NCI-H524 (cell line): Measurements from ENCODE around the gene BRD8.
"Not testable (repeated sequence)": the region's sequence is repeated elsewhere in the genome, so short reads cannot be mapped to it uniquely, and the experiment has no call there.

Experiments used
- DNase-seq, 2 experiments: peaks; one replicate each; lab custom pipeline; 2025; lab: John Stamatoyannopoulos, UW

Gene BRD8

DNA sequence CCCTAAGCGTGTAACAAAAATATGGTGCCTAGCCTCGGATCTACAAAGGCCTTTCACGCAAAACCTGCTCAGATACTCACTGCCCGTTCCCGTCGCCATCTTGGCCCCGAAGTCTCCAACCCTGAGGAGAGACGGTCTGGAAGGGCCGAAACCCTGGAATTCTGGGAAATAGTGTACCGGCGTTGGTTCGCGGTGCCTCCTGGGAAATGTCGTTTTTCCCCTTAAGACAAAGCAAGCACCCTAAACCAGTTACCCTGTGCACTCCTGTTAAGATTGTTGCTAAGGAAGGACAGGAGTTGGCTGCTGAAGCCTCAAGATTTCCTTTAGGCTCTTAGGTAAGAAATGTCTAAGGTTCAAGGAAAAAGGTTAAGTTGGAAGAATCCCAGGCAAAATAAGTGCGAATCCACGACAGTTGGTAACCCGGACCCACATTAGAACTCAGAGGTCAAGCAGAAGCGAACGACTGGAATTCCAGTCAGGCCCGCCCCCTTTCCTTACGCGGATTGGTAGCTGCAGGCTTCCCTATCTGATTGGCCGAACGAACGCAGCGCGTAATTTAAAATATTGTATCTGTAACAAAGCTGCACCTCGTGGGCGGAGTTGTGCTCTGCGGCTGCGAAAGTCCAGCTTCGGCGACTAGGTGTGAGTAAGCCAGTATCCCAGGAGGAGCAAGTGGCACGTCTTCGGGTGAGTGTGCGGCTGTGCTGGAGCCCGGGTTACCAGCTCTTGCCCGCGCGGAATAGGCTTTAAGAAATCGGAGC is at the start of gene BRD8, which contains the start of gene KIF20A:
Gene BRD8 (minus strand): TSS at position 115 of the 761 bp plus-strand sequence. CDS start 16 bp downstream, at position 99.
Gene KIF20A (plus strand): TSS at position 597 of the 761 bp plus-strand sequence. CDS start 569 bp downstream, outside the sequence.
- peak; percentile 89 to 95 for DNase-seq

GRCh38 chr5:138226910-138227309 is 48.5 kb upstream of the BRD8 start:
- DNase-seq, result no peak

DNA sequence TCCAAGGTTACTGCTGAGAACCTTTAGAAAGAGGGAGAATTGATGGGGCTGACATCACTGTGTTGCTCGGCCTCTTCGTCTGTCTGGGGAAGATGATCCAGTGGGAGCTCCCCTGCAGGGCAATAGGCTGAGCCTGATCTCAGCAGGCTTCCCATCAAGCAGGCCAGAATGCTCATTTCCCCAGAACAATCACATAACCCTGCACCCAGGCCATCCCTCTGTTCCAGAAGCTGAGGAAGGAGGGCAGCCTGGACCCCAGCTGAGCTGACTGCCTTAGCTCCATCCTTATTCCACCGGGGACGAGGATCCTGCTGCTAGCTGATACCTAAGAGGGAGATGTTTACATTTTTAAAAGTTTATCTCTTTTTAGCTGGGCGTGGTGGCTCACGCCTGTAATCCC is 46.3 kb upstream of the BRD8 start:
- no peak for DNase-seq

DNA sequence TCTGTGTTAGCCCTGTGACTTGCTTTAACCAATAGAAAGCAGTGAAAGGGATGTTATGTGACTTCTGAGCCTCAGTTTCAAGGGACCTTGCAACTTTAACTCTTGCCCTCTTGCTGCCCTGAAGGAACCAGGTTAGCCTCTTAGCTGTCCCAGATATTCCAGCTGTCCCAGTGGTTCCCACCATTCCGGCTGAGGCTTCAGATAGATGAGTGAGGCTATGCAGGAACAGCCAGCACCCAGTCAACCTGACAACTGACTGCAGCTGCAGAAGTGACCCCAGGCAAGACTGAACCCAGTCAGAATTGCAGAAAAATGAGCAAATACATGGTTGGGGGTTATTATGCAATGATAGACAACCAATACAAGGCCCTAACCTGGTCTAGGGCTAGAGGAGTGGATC is 45.1 kb upstream of the BRD8 start:
- DNase-seq, result no peak

DNA sequence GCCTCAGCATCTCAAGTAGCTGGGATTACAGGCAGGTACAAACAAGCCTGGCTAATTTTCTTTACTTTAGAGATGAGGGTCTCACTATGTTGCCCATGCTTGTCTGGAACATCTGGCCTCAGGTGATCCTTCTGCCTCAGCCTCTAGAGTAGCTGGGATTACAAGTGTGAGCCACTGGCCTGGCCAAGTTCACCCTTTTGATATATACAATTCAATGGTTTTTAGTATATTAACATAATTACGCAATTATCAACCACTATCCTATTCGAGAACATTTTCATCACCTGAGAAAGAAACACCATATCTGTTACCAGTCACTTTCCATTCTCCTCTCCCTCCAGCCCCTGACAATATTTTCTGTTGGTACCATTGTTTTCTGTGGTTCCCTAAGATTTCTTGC is 38.4 kb upstream of the BRD8 start:
- peak in 1 of 2 experiments; percentile 0 for DNase-seq

DNA sequence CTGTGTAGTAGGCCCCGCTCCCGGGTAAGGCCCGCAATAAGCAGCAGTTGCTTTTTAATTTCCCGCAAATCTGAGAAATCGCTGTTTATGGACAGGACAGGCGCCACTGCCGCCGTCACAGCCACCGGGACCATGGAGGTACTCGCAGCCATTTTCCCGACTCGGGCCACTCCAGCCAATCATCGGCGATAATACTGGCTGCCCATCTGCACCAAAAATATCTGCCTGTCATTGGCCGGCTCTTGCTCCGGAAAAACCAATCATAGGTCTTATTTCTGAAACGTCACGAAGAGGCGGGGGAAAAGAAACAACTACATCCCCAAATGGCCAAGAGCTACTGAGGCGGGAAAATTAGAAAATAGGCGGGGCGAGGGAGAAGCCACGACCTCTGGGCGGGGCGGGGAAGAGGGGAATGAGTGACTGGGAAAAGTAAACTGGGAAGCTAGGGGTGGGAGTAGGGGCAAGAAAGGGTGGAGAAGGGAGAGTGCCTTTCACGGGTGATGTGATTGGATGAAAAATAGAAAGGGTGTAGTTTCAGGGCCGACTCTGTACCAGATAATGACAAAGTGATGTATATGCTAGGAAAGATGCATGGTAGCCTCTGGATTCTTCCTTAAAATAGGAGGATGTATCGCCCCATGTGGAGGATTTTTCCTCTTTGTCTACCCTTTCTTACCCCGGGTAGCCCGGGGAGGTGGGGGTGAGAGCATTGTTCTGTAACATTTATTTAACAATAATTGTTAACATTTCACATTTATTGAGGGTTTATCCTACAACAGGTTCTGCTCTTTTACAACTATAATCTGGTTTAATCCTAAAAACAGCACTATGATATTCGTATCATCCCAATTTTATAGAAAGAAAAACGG is 35.0 kb upstream of the BRD8 start, which contains the start of gene CDC23:
Gene CDC23 (minus strand): TSS at position 163 of the 869 bp plus-strand sequence. CDS start 11 bp downstream, at position 152.
- DNase-seq, result peak; percentile 98

GRCh38 chr5:138212828-138213160 is 34.4 kb upstream of the BRD8 start:
- DNase-seq, result no peak

DNA sequence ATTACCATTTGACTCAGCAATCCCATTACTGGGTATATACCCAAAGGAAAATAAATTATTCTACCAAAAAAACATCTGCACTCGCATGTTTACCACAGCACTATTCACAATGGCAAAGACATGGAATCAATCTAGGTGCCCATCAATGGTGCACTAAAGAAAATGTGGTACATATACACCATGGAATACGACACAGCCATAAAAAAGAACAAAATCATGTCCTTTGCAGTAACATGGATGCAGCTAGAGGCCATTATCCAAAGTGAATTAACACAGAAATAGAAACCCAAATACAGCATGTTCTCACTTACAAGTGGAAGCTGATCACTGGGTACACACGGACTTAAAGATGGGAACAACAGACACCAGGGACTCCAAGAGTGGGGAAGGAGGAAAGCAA is 32.6 kb upstream of the BRD8 start:
- DNase-seq, result no peak

- DNase-seq, result not testable (repeated sequence)
Measured at GRCh38 chr5:138193859-138194258, 15.4 kb upstream of the BRD8 start.

DNA sequence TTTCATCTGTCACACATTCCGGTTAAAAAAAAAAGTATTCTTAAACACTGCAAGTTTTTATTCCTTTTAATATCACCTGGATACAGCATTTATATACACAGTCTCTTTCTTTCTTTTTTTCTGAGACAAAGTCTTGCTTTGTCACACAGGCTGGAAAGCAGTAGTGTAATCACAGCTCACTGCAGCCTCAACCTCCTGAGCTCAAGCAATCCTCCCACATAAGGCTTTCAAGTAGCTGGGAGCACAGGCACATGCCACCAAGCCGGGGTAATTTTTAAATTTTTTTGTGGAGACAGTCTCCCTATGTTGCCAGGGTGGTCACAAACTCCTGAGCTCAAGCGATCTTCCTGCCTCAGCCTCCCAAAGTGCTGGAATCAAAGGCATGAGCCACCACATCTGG is 14.4 kb upstream of the BRD8 start:
- DNase-seq, result no peak

DNA sequence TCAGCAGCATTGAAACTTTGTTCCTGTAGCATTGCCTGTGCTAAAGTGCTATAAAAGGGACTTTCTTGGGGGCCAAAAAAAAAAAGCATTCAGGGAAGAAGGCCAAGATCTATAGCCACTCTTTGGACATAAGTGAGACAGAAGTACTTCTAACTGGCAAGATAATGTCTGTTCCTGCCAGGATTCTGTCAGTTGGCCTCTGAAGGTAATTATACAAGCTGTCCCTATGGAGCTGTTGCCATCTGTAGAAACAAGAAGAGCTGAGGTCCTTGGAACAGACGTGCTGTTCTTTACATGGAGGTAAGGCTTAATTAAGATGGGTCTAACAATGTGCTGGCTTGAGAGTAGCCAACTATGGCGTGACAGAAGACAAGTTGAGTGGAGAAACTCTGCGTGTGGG is 10.2 kb upstream of the BRD8 start:
- DNase-seq, result no peak

GRCh38 chr5:138186002-138186447 is 7.6 kb upstream of the BRD8 start:
- DNase-seq, result no peak

DNA sequence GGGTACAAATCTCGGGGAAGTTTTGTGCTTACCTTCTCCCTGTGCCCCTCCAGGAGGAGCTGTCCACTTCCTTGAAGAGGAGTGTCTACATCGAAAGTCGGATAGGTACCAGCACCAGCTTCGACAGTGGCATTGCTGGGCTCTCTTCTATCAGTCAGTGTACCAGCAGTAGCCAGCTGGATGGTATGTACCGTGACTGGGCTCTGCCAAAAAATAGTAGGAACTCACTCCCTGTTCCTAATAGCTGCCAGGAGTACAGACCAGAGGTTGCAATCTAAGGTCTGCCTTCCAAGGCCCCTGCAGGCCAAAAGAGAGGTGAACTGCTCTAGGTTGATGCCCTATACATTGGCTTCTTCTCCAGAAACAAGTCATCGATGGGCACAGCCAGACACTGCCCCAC is 4.4 kb upstream of the BRD8 start:
- DNase-seq, result no peak

DNA sequence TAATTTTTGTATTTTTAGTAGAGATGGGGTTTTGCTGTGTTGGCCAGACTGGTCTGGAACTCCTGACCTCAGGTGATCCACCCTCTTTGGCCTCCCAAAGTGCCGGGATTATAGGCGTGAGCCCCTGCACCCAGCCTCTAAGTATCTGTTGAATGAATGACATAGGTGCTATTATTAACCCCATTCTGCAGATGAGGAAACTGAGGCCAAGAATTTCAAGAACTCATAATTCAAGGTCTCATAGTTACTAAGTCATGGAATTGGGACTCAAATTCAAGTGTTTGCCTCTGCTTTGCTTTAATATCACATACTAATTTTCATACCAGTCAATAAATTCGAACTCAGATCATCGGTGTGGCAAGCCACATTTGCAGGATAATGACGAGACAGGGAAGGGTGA is 2.4 kb upstream of the BRD8 start:
- DNase-seq, result no peak

DNA sequence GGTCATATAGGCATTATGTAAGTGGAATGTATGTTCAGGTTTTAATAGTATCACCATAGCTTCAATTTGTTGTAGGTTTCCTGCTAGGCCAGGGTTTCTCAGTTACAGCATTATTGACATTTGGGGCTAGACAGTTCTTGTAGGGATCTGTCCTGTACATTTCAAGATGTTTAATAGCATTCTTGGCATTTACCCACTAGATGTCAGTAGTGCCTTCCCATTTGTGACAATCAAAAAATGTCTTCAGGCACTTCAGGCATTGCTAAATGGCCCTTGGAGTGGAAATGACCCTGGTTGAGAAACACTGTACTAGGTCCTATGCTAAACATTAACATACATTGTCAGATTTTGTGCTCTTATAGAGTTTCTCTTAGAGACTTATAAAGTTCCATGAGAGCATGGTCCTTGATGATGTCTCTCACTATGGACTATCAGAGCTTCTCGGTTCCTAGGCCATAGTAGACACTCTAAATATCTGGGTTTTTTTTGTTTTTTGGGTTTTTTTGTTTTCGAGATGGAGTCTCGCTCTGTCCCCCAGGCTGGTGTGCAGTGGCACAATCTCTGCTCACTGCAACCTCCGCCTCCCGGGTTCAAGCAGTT is 1.9 kb upstream of the BRD8 start:
- DNase-seq, result peak; percentile 39 to 77

DNA sequence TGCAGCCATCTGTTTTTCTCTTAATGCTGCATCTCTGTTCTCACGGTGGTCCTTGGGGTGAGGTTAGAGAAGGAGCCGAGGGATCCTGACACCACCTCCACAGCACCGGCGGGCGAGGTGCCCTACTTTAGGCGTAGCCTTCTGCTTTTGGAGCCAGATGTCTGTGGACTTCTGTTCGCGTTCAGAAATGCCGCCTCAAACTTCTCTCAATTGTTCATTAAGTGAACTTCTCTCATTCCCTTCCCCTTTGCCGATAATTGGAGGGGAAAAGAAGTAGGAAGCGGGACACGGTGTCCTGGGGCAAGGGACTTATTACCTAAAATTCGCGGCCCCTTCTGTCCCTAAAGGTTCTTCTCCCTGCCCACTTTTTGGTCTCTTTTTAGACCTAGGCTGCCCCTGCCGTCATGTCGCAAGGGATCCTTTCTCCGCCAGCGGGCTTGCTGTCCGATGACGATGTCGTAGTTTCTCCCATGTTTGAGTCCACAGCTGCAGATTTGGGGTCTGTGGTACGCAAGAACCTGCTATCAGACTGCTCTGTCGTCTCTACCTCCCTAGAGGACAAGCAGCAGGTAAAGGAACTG is 937 bp upstream of the BRD8 start:
- DNase-seq, result peak in 1 of 2 experiments; percentile 27

DNA sequence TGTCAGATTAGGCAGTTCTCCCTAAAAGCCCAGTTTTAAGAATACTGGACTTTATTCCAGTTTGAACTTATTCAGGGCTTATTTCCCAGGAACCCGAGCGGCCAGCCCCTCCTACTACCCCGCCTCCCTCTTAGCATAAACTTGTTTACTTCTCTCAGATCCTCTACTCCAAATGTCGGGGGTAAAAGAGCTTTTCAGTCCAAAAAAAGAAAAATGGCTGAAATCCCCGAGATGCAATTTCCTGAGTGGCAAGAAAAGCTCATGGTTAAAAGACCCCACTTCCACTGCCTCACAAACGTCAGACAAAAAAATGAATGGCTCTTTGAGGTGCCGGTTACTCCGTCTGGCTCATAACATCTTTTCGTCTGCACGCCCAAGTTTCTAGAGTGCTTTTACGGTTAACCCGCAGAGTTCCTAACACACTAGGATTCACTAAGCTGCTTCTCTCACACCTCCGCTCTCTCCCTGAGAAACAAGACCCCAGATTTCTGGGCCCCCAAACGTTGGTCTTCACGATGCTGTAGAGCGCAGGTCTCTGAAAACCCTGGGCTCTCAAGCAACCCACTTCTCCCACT is 402 bp downstream of the BRD8 start:
- DNase-seq, result peak in 1 of 2 experiments; percentile 18

GRCh38 chr5:138170299-138170698 is 8.1 kb downstream of the BRD8 start:
- DNase-seq, result no peak

- DNase-seq, result no peak
Measured at GRCh38 chr5:138169124-138169523, 9.3 kb downstream of the BRD8 start.

DNA sequence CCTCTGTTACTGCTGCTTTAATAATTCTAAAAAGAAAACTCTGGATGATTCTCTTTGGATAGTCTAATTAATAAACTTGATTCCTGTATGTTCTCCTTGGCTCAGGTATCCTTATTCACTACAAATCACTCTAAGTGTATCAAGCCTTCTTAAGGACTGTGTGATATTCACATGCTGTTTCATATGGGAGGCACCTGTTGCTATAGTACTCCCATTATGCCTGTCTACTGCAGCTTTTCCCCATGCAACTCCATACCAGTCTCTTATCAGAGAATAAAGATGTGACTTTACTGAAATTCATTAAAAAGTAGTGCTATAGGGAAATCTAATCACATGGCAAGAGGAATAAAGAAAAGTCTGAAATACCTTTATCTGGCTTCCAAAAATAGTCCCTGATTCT is 14.7 kb downstream of the BRD8 start:
- no peak for DNase-seq

GRCh38 chr5:138160706-138161105 is 17.7 kb downstream of the BRD8 start:
- DNase-seq, result no peak

DNA sequence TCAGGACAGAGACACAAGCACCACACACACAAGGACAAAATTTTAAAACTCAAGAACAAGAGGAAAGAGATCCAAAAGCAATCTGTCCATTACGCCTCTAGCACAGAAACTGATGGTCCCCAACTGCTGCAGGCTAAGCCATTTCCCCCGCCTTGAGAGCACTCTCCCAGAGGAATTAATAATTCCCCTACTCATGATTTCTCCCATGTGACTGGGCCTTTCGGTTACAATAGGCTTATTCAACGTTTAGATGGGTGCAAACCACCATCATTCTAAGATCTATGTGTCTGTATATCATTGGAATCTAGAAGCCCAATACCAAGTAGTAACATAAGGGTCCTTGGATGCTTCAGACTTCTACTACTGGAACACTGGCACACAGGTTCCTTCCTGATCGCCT is 18.8 kb downstream of the BRD8 start:
- DNase-seq, result no peak
